GM12878 (cell line): ENCODE measurements around the gene UBE2Z. TPM values are rescaled to one million over a fixed set of nuclear protein-coding genes. Genes with fewer than 3 reads are reported as not detected.

Experiments used
- BACH1 ChIP-seq: fragments of 450-650 bp; IDR thresholded peaks from 2 replicates; pipeline ENCODE4 v1.6.1; 2017; ENCODE audit warnings: mild to moderate bottlenecking, borderline replicate concordance
- CBFB ChIP-seq: IDR thresholded peaks from 2 replicates; pipeline ENCODE4 v1.6.1; 2016; ENCODE audit warnings: antibody characterized with exemption, low read depth
- EZH2 ChIP-seq: IDR thresholded peaks from 2 replicates; pipeline ENCODE4 v1.6.1; 2012; ENCODE audit warnings: low read depth, mild to moderate bottlenecking, control low read depth, inconsistent platforms, low read length, borderline replicate concordance; ENCODE audit not compliant: control insufficient read depth
- GABPA ChIP-seq: IDR thresholded peaks from 2 replicates; pipeline ENCODE4 v1.6.1; 2014; ENCODE audit warnings: antibody characterized with exemption, low read depth, mild to moderate bottlenecking, inconsistent platforms
- IRF4 ChIP-seq: IDR thresholded peaks from 2 replicates; pipeline ENCODE4 v1.6.1; 2011; ENCODE audit warnings: low read depth, low read length
- MXI1 ChIP-seq: fragments of 150-350 bp; IDR thresholded peaks from 2 replicates; pipeline ENCODE4 v1.6.1; 2011; ENCODE audit warnings: low read depth, mild to moderate bottlenecking, inconsistent platforms, low read length, improper control_type of control experiment
- MYB ChIP-seq: fragments of 150-350 bp; IDR thresholded peaks from 2 replicates; pipeline ENCODE4 v1.6.1; 2014; ENCODE audit warnings: mild to moderate bottlenecking, low read depth, low read length, borderline replicate concordance
- MYC ChIP-seq: IDR thresholded peaks from 2 replicates; pipeline ENCODE4 v1.6.1; 2011; ENCODE audit warnings: mild to moderate bottlenecking, low read length, moderate library complexity, inconsistent platforms; ENCODE audit not compliant: insufficient read depth, insufficient replicate concordance, insufficient read length, severe bottlenecking
- NR2C1 ChIP-seq: fragments of 450-650 bp; IDR thresholded peaks from 2 replicates; pipeline ENCODE4 v1.6.1; 2017; ENCODE audit warnings: antibody characterized with exemption, mild to moderate bottlenecking, moderate library complexity
- NR2F1 ChIP-seq: fragments of 450-650 bp; conservative IDR thresholded peaks from 2 replicates; pipeline ENCODE4 v1.6.1; 2017; ENCODE audit warnings: mild to moderate bottlenecking
- RAD21 ChIP-seq: IDR thresholded peaks from 2 replicates; pipeline ENCODE4 v1.6.1; 2011; ENCODE audit warnings: mild to moderate bottlenecking, low read depth, low read length, moderate library complexity; ENCODE audit not compliant: insufficient read depth
- SMAD1 ChIP-seq: fragments of 450-650 bp; IDR thresholded peaks from 2 replicates; pipeline ENCODE4 v1.6.1; 2018; ENCODE audit warnings: mild to moderate bottlenecking, low read depth; ENCODE audit not compliant: partially characterized antibody
- SP1 ChIP-seq: IDR thresholded peaks from one replicate; pipeline ENCODE4 v1.6.1; 2011; ENCODE audit warnings: low read depth, low read length
- SPI1 ChIP-seq: IDR thresholded peaks from 2 replicates; pipeline ENCODE4 v1.6.1; 2011; ENCODE audit warnings: low read depth, mild to moderate bottlenecking, low read length, moderate library complexity, borderline replicate concordance; ENCODE audit not compliant: insufficient read depth
- SREBF1 ChIP-seq: IDR thresholded peaks from 2 replicates; pipeline ENCODE4 v1.6.1; 2012; ENCODE audit warnings: mild to moderate bottlenecking, low read length
- STAT3 ChIP-seq: IDR thresholded peaks from 2 replicates; pipeline ENCODE4 v1.6.1; 2011; ENCODE audit warnings: low read depth, low read length, improper control_type of control experiment
- SUPT20H ChIP-seq: IDR thresholded peaks from 2 replicates; pipeline ENCODE4 v1.6.1; 2011; ENCODE audit warnings: low read depth, mild to moderate bottlenecking, low read length, moderate library complexity, borderline replicate concordance; ENCODE audit not compliant: control insufficient read depth
- YBX1 ChIP-seq: fragments of 450-650 bp; IDR thresholded peaks from 2 replicates; pipeline ENCODE4 v1.6.1; 2016; ENCODE audit warnings: antibody characterized with exemption
- polyA plus RNA-seq, 11 experiments: library from polyadenylated mRNA; depleted of rRNA in 4 of 11; unstranded in 6 of 11; stranded (reverse) in 5 of 11; fragments of >200 nt; fragmentation: Nextera tagmentation in 4 of 11; fragmentation: Illumina TruSeq in 1 of 11; extraction: Ambion mirVana in 4 of 11; extraction: Trizol in 1 of 11; gene quantifications; 1 replicate in 1 of 11; 2 replicates in 10 of 11; pipeline versions ENCODE4 v1.2.1 to v1.2.3, GENCODE V29; 2011 to 2016; ENCODE audit warnings: inconsistent platforms in 2 of 11, missing spikeins in 2 of 11, low read depth in 1 of 11
- total RNA-seq, 4 experiments: library from RNA; depleted of rRNA in 3 of 4; stranded (reverse); fragments of >200 nt in 3 of 4; fragmentation: Illumina TruSeq in 1 of 4; extraction: Trizol in 1 of 4; gene quantifications; 2 replicates each; pipeline versions ENCODE4 v1.2.1 to v1.2.3, GENCODE V29; 2013 to 2021
- TF ChIP-seq, protein P1 (sequence below): fragments of 450-650 bp; formaldehyde crosslinking; IDR thresholded peaks from 2 replicates; pipeline ENCODE4 v1.4.0; 2022; ENCODE audit warnings: mild to moderate bottlenecking, moderate library complexity
- TF ChIP-seq, protein P2 (sequence below): fragments of 450-650 bp; IDR thresholded peaks from 2 replicates; pipeline ENCODE4 v1.6.1; 2018; ENCODE audit warnings: mild to moderate bottlenecking, low read depth, moderate library complexity; ENCODE audit not compliant: partially characterized antibody
- TF ChIP-seq, protein P3 (sequence below): fragments of 450-650 bp; IDR thresholded peaks from 2 replicates; pipeline ENCODE4 v1.6.1; 2014; ENCODE audit warnings: mild to moderate bottlenecking

UBE2Z gene
- total and polyA plus RNA-seq, 10 of the 15 experiments (the other 5 are each of a cell fraction or from before 2014, with no cell fraction given): 23.1 to 191 (median 57.4) TPM

DNA sequence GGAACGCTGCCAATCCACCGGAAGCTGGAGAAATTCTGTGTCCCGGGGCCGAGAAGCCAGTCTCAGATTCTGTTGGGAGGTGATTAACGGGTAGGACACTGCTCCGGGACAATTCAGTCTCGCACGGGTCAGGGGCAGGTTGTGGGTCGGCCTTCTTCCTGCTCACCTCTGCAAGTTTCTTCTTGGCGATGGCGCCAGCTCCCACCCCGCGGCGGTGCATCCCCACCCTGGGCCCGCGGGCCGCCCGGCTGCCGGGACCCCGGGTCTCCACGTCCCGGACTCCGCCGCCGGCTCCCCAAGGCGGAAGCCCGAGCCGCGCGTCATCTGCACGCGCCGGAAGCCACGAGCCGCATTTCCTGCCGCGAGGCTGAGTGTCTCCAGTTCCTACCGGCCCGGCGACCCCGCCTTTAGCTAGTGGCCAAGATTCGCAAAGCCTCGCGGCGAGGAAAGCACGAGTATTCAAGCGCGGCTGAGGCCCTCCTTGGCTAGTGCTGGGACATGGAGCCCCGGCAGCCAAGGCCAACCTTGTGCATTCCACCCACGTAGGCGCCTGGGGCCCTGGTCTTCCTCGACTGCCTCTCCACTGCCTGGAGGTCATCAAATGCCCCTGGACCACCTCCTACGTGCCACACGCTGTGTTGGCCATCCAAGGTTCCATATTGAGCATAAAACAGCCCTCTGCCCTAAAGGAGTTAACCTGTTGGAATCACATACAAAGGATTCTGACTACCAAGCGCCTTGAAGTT, 36.5 kb downstream of the UBE2Z start, which contains the start of gene SNF8 (continued):
- TF ChIP-seq RAD21 (no peak), BACH1 (no peak), YBX1 (no peak), IRF4 (no peak), NR2C1 (0 out of 2 replicates have a peak, but pooled peaks have one; percentile 27), CBFB (peak; percentile 83), SUPT20H (no peak), MYB (no peak), EZH2 (no peak), SPI1 (peak; percentile 24; the same call in 1 of the 2 replicates), NR2F1 (peak; percentile 66), SMAD1 (no peak), MYC (no peak), MXI1 (peak; percentile 87), GABPA (peak; percentile 94), SREBF1 (no peak), STAT3 (no peak), SP1 (no peak)
- TF ChIP-seq, protein P1, sequence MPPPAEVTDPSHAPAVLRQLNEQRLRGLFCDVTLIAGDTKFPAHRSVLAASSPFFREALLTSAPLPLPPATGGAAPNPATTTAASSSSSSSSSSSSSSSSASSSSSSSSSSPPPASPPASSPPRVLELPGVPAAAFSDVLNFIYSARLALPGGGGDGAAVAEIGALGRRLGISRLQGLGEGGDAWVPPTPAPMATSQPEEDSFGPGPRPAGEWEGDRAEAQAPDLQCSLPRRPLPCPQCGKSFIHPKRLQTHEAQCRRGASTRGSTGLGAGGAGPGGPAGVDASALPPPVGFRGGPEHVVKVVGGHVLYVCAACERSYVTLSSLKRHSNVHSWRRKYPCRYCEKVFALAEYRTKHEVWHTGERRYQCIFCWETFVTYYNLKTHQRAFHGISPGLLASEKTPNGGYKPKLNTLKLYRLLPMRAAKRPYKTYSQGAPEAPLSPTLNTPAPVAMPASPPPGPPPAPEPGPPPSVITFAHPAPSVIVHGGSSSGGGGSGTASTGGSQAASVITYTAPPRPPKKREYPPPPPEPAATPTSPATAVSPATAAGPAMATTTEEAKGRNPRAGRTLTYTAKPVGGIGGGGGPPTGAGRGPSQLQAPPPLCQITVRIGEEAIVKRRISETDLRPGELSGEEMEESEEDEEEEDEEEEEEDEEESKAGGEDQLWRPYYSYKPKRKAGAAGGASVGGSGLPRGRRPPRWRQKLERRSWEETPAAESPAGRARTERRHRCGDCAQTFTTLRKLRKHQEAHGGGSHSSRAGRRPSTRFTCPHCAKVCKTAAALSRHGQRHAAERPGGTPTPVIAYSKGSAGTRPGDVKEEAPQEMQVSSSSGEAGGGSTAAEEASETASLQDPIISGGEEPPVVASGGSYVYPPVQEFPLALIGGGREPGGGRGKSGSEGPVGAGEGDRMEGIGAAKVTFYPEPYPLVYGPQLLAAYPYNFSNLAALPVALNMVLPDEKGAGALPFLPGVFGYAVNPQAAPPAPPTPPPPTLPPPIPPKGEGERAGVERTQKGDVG (CRISPR knock-in tag): no peak
- TF ChIP-seq, protein P2, sequence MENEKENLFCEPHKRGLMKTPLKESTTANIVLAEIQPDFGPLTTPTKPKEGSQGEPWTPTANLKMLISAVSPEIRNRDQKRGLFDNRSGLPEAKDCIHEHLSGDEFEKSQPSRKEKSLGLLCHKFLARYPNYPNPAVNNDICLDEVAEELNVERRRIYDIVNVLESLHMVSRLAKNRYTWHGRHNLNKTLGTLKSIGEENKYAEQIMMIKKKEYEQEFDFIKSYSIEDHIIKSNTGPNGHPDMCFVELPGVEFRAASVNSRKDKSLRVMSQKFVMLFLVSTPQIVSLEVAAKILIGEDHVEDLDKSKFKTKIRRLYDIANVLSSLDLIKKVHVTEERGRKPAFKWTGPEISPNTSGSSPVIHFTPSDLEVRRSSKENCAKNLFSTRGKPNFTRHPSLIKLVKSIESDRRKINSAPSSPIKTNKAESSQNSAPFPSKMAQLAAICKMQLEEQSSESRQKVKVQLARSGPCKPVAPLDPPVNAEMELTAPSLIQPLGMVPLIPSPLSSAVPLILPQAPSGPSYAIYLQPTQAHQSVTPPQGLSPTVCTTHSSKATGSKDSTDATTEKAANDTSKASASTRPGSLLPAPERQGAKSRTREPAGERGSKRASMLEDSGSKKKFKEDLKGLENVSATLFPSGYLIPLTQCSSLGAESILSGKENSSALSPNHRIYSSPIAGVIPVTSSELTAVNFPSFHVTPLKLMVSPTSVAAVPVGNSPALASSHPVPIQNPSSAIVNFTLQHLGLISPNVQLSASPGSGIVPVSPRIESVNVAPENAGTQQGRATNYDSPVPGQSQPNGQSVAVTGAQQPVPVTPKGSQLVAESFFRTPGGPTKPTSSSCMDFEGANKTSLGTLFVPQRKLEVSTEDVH: peak; percentile 61
- TF ChIP-seq, protein P3, sequence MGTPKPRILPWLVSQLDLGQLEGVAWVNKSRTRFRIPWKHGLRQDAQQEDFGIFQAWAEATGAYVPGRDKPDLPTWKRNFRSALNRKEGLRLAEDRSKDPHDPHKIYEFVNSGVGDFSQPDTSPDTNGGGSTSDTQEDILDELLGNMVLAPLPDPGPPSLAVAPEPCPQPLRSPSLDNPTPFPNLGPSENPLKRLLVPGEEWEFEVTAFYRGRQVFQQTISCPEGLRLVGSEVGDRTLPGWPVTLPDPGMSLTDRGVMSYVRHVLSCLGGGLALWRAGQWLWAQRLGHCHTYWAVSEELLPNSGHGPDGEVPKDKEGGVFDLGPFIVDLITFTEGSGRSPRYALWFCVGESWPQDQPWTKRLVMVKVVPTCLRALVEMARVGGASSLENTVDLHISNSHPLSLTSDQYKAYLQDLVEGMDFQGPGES: no peak
